ENCODE results near the gene ERH. TPM values are rescaled to one million over a fixed set of nuclear protein-coding genes. Genes with fewer than 3 reads are reported as not detected.

ERH gene
- total RNA-seq, 1 experiment from 2014 or later: 245 TPM

DNA sequence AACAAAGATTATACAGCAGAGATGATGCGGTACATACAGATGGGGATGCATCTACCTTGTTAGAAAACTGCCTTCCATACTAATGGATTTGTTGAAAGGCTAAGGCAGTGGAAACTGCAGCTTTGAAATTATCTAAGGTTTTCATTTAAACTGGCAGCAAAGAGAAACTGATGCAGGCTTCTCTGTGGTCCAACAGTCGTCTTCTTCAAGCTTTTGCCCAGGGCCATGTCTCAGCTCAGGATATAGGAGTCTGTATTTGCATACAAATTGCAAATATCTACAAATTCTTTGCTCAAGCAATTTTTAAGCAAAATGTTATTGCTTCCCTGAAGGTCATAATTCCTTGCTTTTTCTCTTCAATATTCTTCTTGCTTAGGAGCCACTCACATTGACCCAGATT, 33.7 kb downstream of the ERH start:
- POLR2A ChIA-PET: interaction anchor here (0.9 kb wide), 1 partner anchor 13 kb away, joined by 3 read pairs; no protein-coding TSS in a partner anchor
- Mint-ChIP-seq H3K36me3 (ENCODE audit: insufficient read depth, unreplicated experiment) (no peaks in the 10 kb centered on the region), H3K27me3 (ENCODE audit: insufficient read depth, unreplicated experiment) (peaks cover 2% of the 10 kb centered on the region), H3K4me1 (ENCODE audit: insufficient read depth, unreplicated experiment) (no peaks in the 10 kb centered on the region), H3K27ac (ENCODE audit: low read depth, unreplicated experiment) (no peak overlapping the region), H3K4me3 (ENCODE audit: unreplicated experiment) (no peak overlapping the region), H3K9me3 (ENCODE audit: unreplicated experiment) (no peaks in the 10 kb centered on the region)
- CTCF ChIA-PET: interaction anchor here (1.1 kb wide), 1 partner anchor 111 kb away, joined by 3 read pairs; no protein-coding TSS in a partner anchor
- no peak for DNase-seq (ENCODE audit: unreplicated experiment)
- TF ChIP-seq, protein P1, sequence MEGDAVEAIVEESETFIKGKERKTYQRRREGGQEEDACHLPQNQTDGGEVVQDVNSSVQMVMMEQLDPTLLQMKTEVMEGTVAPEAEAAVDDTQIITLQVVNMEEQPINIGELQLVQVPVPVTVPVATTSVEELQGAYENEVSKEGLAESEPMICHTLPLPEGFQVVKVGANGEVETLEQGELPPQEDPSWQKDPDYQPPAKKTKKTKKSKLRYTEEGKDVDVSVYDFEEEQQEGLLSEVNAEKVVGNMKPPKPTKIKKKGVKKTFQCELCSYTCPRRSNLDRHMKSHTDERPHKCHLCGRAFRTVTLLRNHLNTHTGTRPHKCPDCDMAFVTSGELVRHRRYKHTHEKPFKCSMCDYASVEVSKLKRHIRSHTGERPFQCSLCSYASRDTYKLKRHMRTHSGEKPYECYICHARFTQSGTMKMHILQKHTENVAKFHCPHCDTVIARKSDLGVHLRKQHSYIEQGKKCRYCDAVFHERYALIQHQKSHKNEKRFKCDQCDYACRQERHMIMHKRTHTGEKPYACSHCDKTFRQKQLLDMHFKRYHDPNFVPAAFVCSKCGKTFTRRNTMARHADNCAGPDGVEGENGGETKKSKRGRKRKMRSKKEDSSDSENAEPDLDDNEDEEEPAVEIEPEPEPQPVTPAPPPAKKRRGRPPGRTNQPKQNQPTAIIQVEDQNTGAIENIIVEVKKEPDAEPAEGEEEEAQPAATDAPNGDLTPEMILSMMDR (IDR thresholded peaks at IDR 0.05; ENCODE audit: unreplicated experiment): no peak
- intact Hi-C loops (cut with micrococcal nuclease): no loop called here
- BruUV-seq (replicated peaks): no TSS peak

DNA sequence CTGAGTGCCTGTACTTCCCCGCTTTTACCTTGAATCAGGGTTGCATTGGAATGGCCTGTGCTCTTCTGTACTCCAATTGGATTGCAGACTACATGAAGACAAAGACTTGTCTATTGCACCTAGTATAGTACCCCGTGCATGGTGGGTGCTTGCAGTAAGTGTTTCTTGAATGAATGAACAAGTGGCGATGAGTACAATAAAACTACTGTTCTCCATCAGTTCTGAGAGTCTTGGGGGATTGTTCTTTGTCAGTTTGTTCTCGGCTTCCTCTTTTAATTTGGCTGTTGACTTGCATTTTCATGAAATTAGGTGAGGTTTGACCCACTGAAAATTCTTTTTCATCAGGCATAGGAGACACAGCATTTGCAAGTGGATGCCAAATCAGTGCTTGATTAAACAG, 34.1 kb downstream of the ERH start:
- ChIA-PET CTCF (no interaction called here), POLR2A (no interaction called here)

DNA sequence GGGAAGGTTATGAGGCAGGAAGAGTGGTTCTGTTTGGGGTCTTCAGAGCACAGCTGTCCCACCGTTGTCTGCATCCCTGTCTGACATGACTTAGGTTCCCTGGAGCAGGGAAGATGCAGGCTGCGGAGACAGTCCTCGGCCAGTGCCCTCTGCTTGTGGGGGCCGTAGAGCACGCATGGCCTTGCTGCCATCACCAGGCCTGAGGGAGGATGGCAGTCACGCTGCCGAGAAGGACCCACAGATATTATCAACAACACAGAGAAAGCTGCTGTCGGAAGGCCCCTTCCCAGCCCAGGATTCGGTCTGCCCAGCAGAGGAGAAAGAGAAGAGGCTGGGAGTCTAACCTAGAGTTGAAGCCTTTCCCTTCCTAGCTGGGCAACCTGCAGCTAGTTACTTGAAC, 35.0 kb downstream of the ERH start:
- Mint-ChIP-seq H3K27ac (ENCODE audit: low read depth, unreplicated experiment) (no peak overlapping the region), H3K27me3 (ENCODE audit: insufficient read depth, unreplicated experiment) (peaks cover 13% of the 10 kb centered on the region), H3K9me3 (ENCODE audit: unreplicated experiment) (no peaks in the 10 kb centered on the region), H3K36me3 (ENCODE audit: insufficient read depth, unreplicated experiment) (no peaks in the 10 kb centered on the region), H3K4me3 (ENCODE audit: unreplicated experiment) (no peak overlapping the region), H3K4me1 (ENCODE audit: insufficient read depth, unreplicated experiment) (no peaks in the 10 kb centered on the region)
- ChIA-PET CTCF (no interaction called here), POLR2A (no interaction called here)
- DNase-seq (ENCODE audit: unreplicated experiment): no peak
- no TSS peak for BruUV-seq (replicated peaks)
- intact Hi-C loops (cut with micrococcal nuclease): no loop called here
- TF ChIP-seq, protein P1 (IDR thresholded peaks at IDR 0.05; ENCODE audit: unreplicated experiment): no peak

More for the DNA sequence above, 34.1 kb downstream of the ERH start:
- Mint-ChIP-seq H3K36me3 (ENCODE audit: insufficient read depth, unreplicated experiment) (no peaks in the 10 kb centered on the region), H3K27ac (ENCODE audit: low read depth, unreplicated experiment) (no peak overlapping the region), H3K9me3 (ENCODE audit: unreplicated experiment) (no peaks in the 10 kb centered on the region), H3K4me1 (ENCODE audit: insufficient read depth, unreplicated experiment) (no peaks in the 10 kb centered on the region), H3K4me3 (ENCODE audit: unreplicated experiment) (no peak overlapping the region), H3K27me3 (ENCODE audit: insufficient read depth, unreplicated experiment) (peaks cover 6% of the 10 kb centered on the region)
- intact Hi-C loops (cut with micrococcal nuclease): no loop called here
- DNase-seq (ENCODE audit: unreplicated experiment): no peak
- no TSS peak for BruUV-seq (replicated peaks)
- TF ChIP-seq, protein P1 (IDR thresholded peaks at IDR 0.05; ENCODE audit: unreplicated experiment): no peak

DNA sequence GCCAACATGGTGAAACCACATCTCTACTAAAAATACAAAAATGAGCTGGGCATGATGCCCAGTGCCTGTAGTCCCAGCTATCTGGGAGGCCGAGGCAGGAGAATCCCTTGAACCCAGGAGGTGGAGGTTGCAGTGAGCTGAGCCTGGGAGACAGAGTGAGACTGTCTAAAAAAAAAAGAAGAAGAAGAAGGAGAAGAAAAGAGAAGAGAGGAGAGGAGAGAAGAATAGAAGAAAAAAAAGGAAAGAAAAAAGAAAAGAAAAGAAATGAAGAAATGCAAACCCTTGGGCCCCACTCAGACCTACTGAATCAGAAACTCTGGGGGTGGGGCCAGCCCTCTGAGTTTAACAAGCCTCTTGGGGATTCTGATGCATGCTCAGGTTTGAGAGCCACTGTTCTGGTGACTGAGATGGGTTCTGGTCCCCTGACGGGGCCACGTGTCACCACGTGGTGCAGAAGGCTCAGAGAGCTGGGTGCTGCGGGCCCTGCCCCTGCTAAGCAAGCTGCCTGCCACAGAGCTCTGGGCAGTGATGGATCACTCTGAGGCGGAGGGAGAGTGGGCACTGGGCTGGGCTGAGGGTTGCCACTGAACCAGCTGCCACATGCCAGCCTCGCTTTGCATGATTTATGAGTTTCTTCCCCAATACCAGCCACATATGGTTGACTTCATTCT, 37.5 kb downstream of the ERH start:
- H3K27me3 Mint-ChIP-seq (ENCODE audit: insufficient read depth, unreplicated experiment): peaks cover 13% of the 10 kb centered on the region
- no TSS peak for BruUV-seq (replicated peaks)
- TF ChIP-seq, protein P1 (IDR thresholded peaks at IDR 0.05; ENCODE audit: unreplicated experiment): no peak
- H3K4me1 Mint-ChIP-seq (ENCODE audit: insufficient read depth, unreplicated experiment): no peaks in the 10 kb centered on the region
- no peaks in the 10 kb centered on the region for H3K36me3 Mint-ChIP-seq (ENCODE audit: insufficient read depth, unreplicated experiment)
- ChIA-PET POLR2A (no interaction called here), CTCF (interaction anchor here (0.6 kb wide), 2 partner anchors 86 to 522 kb away, joined by 3 to 7 read pairs; no protein-coding TSS in a partner anchor)
- H3K27ac Mint-ChIP-seq (ENCODE audit: low read depth, unreplicated experiment): peak overlapping the region; percentile 28
- no peak for DNase-seq (ENCODE audit: unreplicated experiment)
- no peaks in the 10 kb centered on the region for H3K9me3 Mint-ChIP-seq (ENCODE audit: unreplicated experiment)
- no peak overlapping the region for H3K4me3 Mint-ChIP-seq (ENCODE audit: unreplicated experiment)
- intact Hi-C loops (cut with micrococcal nuclease): no loop called here
